Measurements from ENCODE around the gene KIF26B.

DNA sequence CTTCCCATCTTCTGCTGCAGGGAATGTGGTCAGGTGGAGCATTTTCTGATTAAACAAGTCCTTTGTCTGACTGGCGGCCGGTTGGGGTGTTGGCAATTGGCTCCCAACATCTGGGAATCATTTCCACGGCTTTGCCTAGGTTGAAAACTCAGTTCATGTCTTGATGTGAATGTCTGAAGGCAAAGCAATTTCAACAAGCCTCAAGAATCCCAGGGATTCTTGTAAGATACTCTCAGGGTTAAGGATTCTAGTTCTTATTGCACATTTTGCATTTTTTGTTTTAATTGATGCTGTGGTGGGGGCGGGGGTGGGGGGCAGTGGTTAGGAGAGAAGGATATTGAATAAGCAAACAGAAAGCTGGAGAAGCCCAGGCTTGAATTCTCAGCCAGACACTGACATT is 273.9 kb downstream of the KIF26B start:
- TF ChIP-seq, protein P1, sequence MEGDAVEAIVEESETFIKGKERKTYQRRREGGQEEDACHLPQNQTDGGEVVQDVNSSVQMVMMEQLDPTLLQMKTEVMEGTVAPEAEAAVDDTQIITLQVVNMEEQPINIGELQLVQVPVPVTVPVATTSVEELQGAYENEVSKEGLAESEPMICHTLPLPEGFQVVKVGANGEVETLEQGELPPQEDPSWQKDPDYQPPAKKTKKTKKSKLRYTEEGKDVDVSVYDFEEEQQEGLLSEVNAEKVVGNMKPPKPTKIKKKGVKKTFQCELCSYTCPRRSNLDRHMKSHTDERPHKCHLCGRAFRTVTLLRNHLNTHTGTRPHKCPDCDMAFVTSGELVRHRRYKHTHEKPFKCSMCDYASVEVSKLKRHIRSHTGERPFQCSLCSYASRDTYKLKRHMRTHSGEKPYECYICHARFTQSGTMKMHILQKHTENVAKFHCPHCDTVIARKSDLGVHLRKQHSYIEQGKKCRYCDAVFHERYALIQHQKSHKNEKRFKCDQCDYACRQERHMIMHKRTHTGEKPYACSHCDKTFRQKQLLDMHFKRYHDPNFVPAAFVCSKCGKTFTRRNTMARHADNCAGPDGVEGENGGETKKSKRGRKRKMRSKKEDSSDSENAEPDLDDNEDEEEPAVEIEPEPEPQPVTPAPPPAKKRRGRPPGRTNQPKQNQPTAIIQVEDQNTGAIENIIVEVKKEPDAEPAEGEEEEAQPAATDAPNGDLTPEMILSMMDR (IDR thresholded peaks at IDR 0.05; ENCODE audit: low read depth, low read length): no peak
- no peak for TF ChIP-seq POLR2A (IDR thresholded peaks at IDR 0.05; ENCODE audit: extremely low read depth, insufficient read length)
- no peak for TF ChIP-seq MAX (IDR thresholded peaks at IDR 0.05; ENCODE audit: low read depth, low read length)
- TF ChIP-seq MYC (IDR thresholded peaks at IDR 0.05; ENCODE audit: low read depth, low read length): no peak

Data from NB4 (cell line).